Stimulated activated CD8-positive, alpha-beta memory T cell treated with anti-CD3 and anti-CD28 coated beads, Interleukin-15, amount 100 ng/mL, for 48 hours (primary cell): ENCODE data around the gene SPON1.

Experiments used
- DNase-seq, 2 donors: peaks; one replicate each; pipeline ENCODE4 v3.0.0-alpha.2; 2020; ENCODE audit warnings: low read depth in 2 of 2

The SPON1 gene

GRCh38 chr11:14036469-14036868 is 73.9 kb downstream of the SPON1 start:
- DNase-seq = no peak

GRCh38 chr11:14041040-14041439 is 78.5 kb downstream of the SPON1 start:
- DNase-seq = no peak

- DNase-seq = no peak
Observed at GRCh38 chr11:14041565-14041964, 79.0 kb downstream of the SPON1 start.

DNA sequence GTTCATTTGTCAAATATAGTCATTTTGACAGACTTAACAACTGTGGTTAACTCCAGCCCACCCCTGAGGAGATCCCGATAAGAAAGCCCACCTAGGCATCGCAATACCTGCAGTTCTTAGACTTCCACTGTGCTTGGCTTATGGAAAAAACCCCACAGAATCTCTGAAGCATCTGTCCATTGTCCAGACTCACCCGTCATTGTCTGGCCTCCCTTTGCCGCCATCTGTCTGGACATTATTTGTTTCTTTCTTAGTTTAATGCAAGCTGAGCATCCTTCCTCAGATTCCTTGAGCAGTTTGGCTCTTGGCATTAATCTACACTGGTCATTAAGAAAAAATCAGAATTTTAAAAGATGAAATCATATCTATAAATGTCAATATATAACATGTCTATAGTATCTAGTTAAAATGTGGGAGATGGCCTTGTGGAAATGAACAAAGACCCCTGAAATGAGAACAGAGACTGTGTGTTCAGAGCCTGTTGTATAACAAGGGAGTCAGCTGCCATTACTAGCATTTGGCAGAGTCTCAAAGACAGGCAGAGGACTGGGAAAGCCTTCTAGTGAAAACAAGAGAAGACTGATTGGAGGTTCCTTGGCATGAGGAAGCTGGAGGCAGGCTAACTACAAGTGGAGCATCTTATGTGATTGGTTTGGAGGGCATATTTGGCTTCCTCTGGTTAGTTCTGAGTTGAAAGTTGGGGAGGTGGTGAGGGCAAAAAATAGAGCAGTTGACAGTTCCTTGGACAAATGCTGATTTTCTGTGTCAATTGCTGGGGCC is 80.4 kb downstream of the SPON1 start:
- DNase-seq = no peak

- no peak for DNase-seq
Observed at GRCh38 chr11:14044916-14045315, 82.4 kb downstream of the SPON1 start.

GRCh38 chr11:14045417-14045816 is 82.9 kb downstream of the SPON1 start:
- no peak for DNase-seq

DNA sequence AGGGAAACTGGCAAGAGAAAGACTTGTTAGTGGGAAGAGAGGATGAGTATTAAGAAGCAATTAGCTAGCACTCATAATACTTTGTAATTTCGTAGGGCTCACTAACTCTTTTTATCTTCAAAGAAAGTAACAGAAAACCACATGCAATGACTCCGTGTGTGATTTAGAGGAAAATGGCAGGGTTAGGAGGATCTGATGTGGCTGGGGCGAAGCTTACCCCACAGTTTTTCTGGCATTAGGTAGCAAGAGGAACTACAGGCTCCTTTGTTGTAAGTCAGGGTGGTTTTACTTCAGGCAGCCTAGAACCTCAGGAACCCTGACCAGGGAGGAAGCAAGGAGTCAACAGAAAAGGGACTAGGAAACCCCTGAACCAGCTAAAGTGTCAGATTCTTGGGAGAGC is 89.7 kb downstream of the SPON1 start:
- DNase-seq = no peak

- no peak for DNase-seq
Observed at GRCh38 chr11:14054116-14055107, 91.9 kb downstream of the SPON1 start.

GRCh38 chr11:14055936-14056335 is 93.4 kb downstream of the SPON1 start:
- DNase-seq = no peak

GRCh38 chr11:14058061-14058460 is 95.5 kb downstream of the SPON1 start:
- no peak for DNase-seq

DNA sequence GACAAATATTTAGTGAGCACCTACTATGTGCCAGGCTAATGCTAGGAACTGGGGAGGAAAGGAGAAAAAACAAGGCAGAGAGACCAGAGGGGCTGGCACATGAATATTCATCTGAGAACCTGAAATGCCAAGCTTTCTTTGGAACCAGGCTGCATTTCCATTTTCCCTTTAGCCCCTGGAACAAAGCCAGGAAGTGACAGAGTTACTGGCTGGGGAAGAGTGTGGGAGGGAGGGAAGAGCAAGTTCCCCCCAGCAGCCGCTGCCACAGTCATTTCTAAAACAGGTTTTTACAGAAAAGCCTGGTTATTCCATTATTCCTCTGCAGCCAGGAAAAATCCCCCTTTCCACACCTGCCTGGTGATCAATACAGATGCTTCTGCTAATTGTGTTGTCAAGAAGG is 97.0 kb downstream of the SPON1 start:
- no peak for DNase-seq

- no peak for DNase-seq
Observed at GRCh38 chr11:14061721-14062120, 99.2 kb downstream of the SPON1 start.

- no peak for DNase-seq
Observed at GRCh38 chr11:14065141-14065540, 102.6 kb downstream of the SPON1 start.

DNA sequence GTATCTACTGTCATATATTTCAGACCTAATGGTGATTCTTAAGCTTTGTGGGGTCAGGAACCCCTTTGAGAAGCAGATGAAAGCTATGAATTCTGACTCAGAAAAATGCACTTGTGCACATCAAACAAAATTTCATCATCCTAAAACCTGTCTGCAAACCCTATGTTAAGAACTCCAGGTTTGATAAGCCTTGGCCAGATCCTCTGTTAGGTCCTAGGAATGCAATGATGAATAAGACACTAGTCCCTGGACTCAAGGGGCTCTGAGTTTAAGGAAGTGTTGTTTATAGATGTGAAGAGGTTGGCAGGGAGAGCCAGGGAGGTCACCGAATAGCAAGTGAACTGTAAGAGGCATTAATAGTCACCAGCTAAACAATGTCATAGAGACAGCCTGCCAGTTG is 103.2 kb downstream of the SPON1 start:
- DNase-seq = no peak

GRCh38 chr11:14067686-14068085 is 105.2 kb downstream of the SPON1 start:
- no peak for DNase-seq

GRCh38 chr11:14070896-14071295 is 108.4 kb downstream of the SPON1 start:
- no peak for DNase-seq

- no peak for DNase-seq
Observed at GRCh38 chr11:14073849-14074476, 111.4 kb downstream of the SPON1 start.

GRCh38 chr11:14075118-14076078 is 112.9 kb downstream of the SPON1 start:
- DNase-seq = peak; percentile 44 to 51

DNA sequence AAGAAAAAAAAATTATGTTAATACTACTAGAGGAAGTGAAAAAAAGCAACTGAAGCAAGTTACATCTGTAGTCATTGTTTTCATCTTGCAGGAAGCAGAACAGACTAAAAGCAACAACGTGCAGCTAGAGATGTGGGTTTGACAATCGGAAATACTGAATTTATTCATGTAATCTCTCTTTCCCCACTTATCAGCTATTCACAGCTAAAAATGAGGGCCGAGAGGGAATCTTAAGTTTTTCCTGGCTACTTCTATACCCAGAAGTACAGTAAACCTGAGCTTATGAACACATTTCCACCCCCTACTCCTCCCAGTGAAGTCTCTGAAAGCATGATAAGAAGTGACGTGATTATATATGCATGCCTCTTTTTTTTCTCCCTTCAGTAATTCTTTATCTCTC is 116.5 kb downstream of the SPON1 start:
- no peak for DNase-seq

DNA sequence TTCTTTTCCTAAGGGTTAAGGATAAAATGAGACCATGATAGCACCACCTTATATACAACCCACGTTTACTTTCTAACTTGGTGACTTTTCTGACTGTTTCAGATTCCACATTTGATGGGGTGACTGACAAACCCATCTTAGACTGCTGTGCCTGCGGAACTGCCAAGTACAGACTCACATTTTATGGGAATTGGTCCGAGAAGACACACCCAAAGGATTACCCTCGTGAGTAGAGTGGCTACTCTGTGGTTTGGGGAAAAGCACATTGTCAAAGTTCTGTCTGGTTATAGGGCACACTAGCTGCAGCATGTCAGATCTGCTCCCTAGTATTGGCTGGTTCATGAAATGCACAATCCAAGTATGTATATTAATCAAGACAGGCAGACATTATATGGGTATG is 117.3 kb downstream of the SPON1 start:
- no peak for DNase-seq

GRCh38 chr11:14081581-14082231 is 119.2 kb downstream of the SPON1 start:
- no peak for DNase-seq
